GM12874 (cell line): ENCODE measurements around the gene TAF15.

Experiments
- TF ChIP-seq, protein P1 (sequence below): IDR thresholded peaks from 2 replicates; pipeline ENCODE4 v1.5.1; 2011; ENCODE audit warnings: low read depth, mild to moderate bottlenecking, control low read depth, low read length, moderate library complexity; ENCODE audit not compliant: insufficient read depth

The TAF15 gene

DNA sequence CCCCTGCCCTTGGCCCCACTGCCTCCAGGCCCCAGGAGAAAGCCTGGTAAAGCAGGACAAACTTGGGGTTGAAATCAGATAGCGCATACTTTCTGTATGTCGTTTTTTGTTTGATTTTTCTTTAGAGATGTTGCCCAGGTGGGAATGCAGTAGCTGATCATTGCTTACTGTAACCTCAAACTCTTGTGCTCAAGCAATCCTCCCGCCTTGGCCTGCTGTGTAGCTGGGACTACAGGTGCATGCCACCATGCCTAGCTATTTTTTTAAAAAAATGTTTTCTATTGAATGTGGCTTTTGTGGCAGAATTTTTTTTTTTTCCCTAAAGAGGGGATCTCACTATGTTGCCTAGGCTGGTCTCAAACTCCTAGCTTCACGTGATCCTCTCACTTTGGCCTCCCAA, 82.0 kb downstream of the TAF15 start:
- TF ChIP-seq, protein P1, sequence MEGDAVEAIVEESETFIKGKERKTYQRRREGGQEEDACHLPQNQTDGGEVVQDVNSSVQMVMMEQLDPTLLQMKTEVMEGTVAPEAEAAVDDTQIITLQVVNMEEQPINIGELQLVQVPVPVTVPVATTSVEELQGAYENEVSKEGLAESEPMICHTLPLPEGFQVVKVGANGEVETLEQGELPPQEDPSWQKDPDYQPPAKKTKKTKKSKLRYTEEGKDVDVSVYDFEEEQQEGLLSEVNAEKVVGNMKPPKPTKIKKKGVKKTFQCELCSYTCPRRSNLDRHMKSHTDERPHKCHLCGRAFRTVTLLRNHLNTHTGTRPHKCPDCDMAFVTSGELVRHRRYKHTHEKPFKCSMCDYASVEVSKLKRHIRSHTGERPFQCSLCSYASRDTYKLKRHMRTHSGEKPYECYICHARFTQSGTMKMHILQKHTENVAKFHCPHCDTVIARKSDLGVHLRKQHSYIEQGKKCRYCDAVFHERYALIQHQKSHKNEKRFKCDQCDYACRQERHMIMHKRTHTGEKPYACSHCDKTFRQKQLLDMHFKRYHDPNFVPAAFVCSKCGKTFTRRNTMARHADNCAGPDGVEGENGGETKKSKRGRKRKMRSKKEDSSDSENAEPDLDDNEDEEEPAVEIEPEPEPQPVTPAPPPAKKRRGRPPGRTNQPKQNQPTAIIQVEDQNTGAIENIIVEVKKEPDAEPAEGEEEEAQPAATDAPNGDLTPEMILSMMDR, result no peak

DNA sequence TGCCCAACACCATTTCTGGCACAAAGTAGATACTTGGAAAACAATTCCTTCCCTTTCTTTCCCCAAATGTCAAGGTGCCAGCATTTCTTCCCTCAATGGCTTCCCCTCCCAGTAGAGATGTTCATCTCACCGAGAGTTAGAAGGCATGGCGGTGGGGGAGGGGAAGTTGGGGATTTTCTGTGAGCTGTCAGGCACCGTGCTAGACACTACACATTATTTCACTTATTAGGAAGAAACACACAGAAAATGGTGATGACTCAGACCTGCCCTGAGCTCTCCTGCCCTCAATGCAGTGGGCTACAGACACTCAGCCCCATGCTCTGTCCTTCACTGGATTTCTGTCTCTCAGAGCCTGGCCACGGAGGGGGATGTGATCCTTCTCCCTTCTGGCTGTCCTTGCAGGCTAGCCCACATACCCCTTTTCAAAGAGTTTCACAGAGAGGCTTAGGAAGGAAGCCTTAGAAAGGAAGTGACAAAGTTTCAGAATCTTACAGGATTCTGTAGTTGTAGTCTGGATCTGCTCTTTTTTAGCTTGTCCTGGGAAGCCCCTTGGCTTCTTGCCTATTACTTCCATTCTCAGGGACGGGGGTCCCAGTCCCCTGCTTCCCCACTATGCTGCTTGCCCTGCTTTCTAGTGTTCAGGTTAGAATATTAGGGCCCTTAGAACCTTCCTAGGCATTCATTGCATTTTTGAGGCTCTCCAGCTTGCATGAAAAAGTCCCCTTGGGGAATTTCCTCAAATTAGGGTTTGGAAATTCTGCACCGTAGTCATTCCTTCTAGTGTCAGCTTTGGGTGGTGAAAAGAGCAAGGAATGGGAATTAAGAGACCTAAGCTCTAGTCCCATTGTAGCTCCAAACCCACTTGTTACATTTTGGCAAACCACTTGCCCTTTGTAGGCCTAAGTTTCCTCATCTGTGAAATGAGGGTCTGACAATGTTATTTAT, 83.1 kb downstream of the TAF15 start:
- TF ChIP-seq, protein P1, result no peak

DNA sequence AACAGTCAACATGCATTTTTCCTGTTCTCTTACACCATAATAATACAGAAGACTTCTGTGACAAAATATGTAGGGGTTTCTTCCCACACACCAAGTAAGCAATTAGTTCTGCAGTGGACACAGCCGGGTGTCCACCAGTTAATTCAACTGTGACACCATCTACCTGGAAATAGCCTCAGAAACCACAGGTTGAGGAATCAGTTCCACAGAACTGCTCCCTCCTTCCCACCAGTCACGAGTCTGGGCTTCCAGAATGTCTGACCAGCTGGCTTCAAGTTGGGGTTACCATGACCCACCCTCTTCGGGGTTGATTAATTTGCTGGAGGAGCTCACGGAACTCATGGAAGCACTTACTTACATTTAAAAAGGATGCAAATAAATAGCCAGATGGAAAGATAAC, 84.5 kb downstream of the TAF15 start:
- TF ChIP-seq, protein P1, result no peak

DNA sequence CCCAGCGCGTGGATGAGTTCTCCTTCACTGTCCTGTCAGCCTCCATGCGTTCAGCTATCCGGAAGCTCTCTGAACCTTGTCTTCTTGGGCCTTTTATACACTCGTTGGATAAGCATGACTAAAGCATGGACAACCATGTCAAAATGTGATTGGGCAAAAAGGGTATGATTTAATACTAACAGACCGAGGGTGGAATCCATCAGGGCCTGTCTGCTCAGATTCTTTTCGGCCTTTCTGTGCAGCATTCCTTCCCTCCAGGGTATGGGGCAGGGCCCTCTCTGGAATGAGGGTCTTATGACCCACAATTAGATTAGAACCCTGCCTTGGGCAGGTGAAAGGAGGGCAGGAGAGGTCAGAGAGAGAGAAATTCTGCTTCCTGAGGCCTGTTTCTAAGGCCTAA, 84.9 kb downstream of the TAF15 start:
- TF ChIP-seq, protein P1, result no peak

DNA sequence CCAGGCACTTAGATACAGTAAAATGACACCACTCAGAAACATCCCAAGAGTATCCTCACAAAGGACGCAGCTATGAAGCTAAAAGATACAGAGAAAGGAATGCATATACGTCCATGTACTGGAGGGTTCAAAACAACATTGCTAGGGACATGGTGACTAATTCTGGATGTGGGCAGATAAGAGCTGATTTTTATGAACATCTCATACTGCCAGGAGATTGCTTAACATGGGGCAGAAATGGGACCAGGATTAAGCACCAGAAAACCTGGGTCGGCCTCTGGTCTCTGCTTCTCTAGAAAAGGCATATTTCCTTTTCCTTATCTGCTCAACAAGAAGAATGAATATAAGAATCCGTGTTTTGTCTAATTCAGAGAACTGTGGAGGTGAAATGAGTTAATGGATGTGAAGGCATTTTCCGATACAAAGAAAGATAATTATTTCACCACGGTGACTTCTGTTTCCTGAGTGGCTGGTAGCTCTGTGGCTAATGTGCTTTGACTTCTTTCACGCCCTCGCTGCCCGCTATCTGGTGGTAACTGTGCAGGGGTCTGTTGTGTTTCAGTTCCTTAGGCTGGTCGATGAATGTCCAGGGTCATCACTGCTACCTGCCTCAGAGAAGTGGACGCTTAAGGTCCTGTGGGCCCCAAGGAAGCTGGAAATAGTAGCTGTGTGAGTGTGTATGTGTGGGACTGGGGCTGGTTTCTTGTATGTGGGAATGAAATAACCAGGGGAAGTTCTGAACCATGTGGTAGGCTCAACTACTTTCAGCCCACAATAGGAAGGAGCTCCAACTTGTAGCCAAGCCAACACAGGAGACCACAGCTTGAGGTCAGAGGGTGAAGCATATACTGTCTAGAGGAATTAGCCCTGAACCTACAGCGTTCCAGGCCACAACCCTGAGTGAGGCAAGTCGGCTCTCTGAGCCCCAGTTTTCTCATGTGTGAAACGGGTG, 86.6 kb downstream of the TAF15 start:
- TF ChIP-seq, protein P1, result no peak
